Brain microvascular endothelial cell (primary cell): ENCODE data around the gene SENP2.
"Not testable (repeated sequence)": the region's sequence is repeated elsewhere in the genome, so short reads cannot be mapped to it uniquely, and the experiment has no call there.

Experiments
- DNase-seq: peaks from one replicate; pipeline ENCODE4 v3.0.0-alpha.2; 2020
- H3K27ac ChIP-seq: fragments of 250-450 bp; sonication (Bioruptor Pico); 2 replicates; pipeline ENCODE4 v1.5.1; 2020; ENCODE audit warnings: mild to moderate bottlenecking, moderate library complexity
- H3K27me3 ChIP-seq: fragments of 250-450 bp; sonication (Bioruptor Pico); replicated peaks from 2 replicates; pipeline ENCODE4 v1.5.1; 2020; ENCODE audit warnings: mild to moderate bottlenecking
- H3K36me3 ChIP-seq: fragments of 250-450 bp; sonication (Bioruptor Pico); replicated peaks from 2 replicates; pipeline ENCODE4 v1.5.1; 2020; ENCODE audit warnings: mild to moderate bottlenecking
- H3K4me3 ChIP-seq: 2 replicates; pipeline ENCODE4 v1.5.1; 2011; ENCODE audit warnings: low read depth, mild to moderate bottlenecking, control low read depth, low read length, moderate library complexity
- in situ Hi-C: cut with HindIII; loops from 2 replicates; pipeline ENCODE4 v1.10.0; 2017; ENCODE audit warnings: low sequenced_read_pairs, low pct_ligation_motif_present
- TF ChIP-seq, protein P1 (sequence below): IDR thresholded peaks from 2 replicates; pipeline ENCODE4 v1.5.1; 2011; ENCODE audit warnings: low read depth, mild to moderate bottlenecking, moderate library complexity, low read length, control low read depth, inconsistent platforms; ENCODE audit errors: missing control alignments

Gene SENP2

DNA sequence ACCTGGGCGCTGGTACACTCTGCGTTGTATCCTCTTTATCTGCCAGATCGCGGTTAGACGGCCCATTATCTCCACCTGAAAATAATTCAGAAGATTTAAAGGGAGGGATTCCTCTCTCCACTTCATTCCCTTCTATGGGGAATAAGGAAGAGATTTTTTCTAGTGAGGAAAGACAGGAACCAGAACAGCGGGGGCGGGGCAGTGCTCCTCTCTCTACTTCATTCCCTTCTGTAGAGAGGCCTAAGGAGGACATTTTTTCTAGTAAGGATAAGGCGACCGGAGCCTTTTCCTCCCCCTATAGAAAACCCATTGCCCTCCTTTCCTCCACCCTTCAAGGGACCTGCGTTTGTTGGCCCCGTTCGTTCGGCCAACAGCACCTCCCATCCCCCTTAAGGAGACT lies 25.4 kb upstream of the SENP2 start:
- TF ChIP-seq, protein P1, sequence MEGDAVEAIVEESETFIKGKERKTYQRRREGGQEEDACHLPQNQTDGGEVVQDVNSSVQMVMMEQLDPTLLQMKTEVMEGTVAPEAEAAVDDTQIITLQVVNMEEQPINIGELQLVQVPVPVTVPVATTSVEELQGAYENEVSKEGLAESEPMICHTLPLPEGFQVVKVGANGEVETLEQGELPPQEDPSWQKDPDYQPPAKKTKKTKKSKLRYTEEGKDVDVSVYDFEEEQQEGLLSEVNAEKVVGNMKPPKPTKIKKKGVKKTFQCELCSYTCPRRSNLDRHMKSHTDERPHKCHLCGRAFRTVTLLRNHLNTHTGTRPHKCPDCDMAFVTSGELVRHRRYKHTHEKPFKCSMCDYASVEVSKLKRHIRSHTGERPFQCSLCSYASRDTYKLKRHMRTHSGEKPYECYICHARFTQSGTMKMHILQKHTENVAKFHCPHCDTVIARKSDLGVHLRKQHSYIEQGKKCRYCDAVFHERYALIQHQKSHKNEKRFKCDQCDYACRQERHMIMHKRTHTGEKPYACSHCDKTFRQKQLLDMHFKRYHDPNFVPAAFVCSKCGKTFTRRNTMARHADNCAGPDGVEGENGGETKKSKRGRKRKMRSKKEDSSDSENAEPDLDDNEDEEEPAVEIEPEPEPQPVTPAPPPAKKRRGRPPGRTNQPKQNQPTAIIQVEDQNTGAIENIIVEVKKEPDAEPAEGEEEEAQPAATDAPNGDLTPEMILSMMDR, result no peak
- no peaks in the 10 kb centered on the region for H3K27me3 ChIP-seq
- H3K36me3 ChIP-seq, result no peaks in the 10 kb centered on the region
- no peak overlapping the region for H3K4me3 ChIP-seq
- H3K27ac ChIP-seq, result no peak overlapping the region
- no peak for DNase-seq
- in situ Hi-C loops, result no loop called here

DNA sequence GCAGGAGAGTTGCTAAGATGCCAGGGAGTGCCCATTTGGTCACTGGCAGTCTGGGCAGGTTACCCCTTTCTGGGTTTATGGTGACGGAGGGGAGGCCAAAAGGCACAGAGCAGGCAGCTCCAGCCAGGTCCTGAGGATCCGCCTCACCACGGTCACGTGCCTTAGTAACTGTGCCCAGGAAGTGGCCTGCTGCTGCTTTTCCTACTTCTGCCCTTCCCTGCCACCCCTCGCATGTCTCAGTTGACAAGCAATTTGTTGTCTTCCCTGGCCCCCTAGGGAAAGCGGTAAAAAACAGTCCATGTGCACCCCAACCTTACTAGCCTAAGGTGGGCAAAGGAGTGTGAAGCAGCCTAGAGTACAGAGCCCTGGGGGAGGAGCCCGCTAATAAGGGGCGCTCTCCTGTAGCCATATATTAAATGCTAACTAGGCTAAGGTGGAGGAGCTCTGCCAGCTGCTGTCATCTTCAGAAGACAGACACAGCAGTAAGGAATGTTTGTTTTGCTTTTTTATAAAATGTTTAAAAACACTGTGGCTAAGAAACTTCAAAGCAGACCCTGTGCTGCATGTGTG lies 24.6 kb upstream of the SENP2 start:
- H3K27me3 ChIP-seq, result no peaks in the 10 kb centered on the region
- no peak overlapping the region for H3K27ac ChIP-seq
- no peak for DNase-seq
- H3K4me3 ChIP-seq, result no peak overlapping the region
- TF ChIP-seq, protein P1, result no peak
- in situ Hi-C loops, result no loop called here
- no peaks in the 10 kb centered on the region for H3K36me3 ChIP-seq

DNA sequence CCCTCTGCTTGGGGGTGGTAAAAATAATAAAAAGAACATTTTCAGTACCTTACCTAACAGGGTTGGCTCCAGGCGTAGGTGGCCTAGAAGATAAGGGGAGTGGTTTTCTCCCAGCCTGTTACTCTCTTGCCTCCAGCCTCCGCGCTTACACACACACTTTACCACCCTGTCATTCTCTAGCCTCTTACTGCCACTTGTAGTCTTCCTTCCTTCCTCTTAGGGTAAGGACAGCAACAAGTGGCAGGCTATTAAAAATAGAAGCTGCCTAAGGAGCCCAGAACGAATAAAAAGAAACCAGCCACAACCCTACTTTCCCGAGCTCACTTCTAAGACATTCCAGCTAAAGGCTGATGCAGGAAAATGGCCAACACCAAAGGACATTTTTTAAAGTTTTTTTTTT lies 24.1 kb upstream of the SENP2 start:
- no peak for DNase-seq
- TF ChIP-seq, protein P1, result no peak
- H3K27me3 ChIP-seq, result no peaks in the 10 kb centered on the region
- no peak overlapping the region for H3K4me3 ChIP-seq
- H3K36me3 ChIP-seq, result no peaks in the 10 kb centered on the region
- in situ Hi-C loops, result no loop called here
- H3K27ac ChIP-seq, result no peak overlapping the region

DNA sequence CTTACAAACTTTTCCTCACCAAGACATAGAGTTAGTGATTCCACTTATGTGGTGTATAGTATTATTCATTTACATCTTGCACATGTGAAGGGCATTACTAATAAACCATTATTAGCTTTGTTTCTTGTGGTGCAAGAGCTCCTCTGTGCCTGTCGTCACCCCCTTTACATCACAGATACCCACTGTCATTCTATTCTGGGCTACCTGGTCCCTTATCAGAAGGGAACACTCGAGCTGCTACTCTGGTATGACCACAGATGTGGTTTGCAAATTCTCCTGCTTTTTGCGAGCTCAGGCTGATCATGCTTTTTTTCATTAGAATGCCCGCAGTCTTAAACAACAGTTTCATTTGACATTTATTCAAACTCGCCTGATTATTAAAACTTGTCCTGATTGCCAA lies 13.9 kb upstream of the SENP2 start:
- no peaks in the 10 kb centered on the region for H3K36me3 ChIP-seq
- in situ Hi-C loops, result no loop called here
- TF ChIP-seq, protein P1, result no peak
- no peak overlapping the region for H3K27ac ChIP-seq
- no peaks in the 10 kb centered on the region for H3K27me3 ChIP-seq
- no peak for DNase-seq
- no peak overlapping the region for H3K4me3 ChIP-seq

DNA sequence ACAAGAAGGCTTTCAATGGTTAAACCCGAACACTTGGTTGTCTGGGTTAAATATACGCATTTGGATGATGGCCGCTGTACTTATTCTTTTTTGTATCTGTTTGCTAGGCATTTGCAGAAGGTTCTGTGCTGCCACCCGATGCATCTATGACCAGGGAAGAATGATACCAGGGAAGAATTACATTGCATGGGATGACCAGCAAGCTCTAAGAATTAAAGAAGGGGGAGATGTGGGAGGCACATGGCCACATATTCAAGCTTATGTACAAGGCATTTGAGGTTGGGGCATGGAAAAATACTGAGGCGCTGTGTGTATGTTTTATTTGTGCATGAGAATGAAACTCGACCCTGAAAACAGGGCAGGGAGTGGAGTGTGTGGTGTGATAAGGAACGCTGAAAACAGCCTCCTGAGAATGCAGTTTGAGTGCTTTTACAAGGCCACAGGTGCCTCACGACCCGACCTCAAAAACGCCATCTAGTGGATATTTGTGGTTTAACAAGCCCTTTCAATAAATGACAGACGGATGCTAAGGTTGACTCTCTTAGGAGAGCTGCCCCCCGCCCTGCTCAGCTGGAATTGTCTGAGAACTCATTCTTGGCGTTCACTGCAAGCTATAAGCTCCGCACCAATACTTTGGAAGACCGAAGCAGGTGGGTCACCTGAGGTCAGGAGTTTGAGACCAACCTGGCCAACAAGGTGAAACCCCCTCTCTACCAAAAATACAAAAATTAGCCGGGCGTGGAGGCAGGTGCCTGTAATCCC lies 10.8 kb upstream of the SENP2 start:
- H3K36me3 ChIP-seq, H3K27me3 ChIP-seq, in situ Hi-C loops, H3K27ac ChIP-seq, H3K4me3 ChIP-seq: not testable (repeated sequence)
- TF ChIP-seq, protein P1, result peak; percentile 61
- peak; percentile 53 for DNase-seq
